ENCODE measurements around the gene TMEM258.

- TF ChIP-seq TARDBP (IDR thresholded peaks at IDR 0.05) (no peak), FOXA1 (IDR thresholded peaks at IDR 0.05) (no peak), SUZ12 (IDR thresholded peaks at IDR 0.05) (no peak), NFRKB (IDR thresholded peaks at IDR 0.05) (no peak), HDGF (IDR thresholded peaks at IDR 0.05; ENCODE audit: borderline replicate concordance) (no peak), BHLHE40 (IDR thresholded peaks at IDR 0.05; ENCODE audit: borderline replicate concordance) (no peak)
Measured at GRCh38 chr11:61814247-61814957, 22.0 kb upstream of the TMEM258 start.

Measured in HEK293T (cell line).